ENCODE data around the gene CLNK. TPM values are rescaled to one million over a fixed set of nuclear protein-coding genes. Genes with fewer than 3 reads are reported as not detected.

Gene CLNK
- total RNA-seq, 1 donor from 2014 or later = not detected

DNA sequence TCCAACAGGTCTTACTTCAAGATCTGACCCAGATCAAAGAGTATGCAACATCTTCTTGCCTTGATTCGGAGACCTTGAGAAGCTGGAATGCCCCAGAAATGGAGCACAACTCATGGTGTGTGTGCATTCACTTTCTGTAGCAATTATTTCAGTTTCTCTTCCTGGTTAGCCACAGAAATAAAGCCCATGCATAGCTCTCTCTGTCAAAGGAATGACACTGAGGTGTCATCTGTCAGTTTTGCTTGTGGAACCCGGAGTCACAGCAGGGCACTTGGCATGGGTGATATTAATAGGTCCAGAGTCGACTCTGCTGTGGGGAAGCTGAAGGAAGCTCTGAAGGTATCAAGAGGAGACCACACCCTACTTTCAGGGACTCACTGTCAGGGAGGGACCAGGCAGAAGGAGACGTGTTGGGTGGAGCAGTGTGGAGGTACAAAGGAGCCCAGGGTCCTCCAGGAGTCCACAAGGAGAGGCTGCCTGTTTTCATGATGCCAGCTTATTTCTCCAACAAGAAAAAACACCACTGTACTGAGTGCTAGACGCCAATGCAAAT is 10.7 kb downstream of the CLNK start:
- Mint-ChIP-seq H3K4me1 (ENCODE audit: unreplicated experiment) (no peaks in the 10 kb centered on the region), H3K27me3 (ENCODE audit: unreplicated experiment) (no peaks in the 10 kb centered on the region), H3K36me3 (ENCODE audit: low read depth, unreplicated experiment) (no peaks in the 10 kb centered on the region), H3K27ac (ENCODE audit: unreplicated experiment) (no peak overlapping the region), H3K4me3 (ENCODE audit: unreplicated experiment) (no peak overlapping the region), H3K9me3 (ENCODE audit: unreplicated experiment) (no peaks in the 10 kb centered on the region)
- no peak for DNase-seq (ENCODE audit: low spot score)
- TF ChIP-seq, protein P1, sequence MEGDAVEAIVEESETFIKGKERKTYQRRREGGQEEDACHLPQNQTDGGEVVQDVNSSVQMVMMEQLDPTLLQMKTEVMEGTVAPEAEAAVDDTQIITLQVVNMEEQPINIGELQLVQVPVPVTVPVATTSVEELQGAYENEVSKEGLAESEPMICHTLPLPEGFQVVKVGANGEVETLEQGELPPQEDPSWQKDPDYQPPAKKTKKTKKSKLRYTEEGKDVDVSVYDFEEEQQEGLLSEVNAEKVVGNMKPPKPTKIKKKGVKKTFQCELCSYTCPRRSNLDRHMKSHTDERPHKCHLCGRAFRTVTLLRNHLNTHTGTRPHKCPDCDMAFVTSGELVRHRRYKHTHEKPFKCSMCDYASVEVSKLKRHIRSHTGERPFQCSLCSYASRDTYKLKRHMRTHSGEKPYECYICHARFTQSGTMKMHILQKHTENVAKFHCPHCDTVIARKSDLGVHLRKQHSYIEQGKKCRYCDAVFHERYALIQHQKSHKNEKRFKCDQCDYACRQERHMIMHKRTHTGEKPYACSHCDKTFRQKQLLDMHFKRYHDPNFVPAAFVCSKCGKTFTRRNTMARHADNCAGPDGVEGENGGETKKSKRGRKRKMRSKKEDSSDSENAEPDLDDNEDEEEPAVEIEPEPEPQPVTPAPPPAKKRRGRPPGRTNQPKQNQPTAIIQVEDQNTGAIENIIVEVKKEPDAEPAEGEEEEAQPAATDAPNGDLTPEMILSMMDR (IDR thresholded peaks at IDR 0.05; ENCODE audit: unreplicated experiment) = no peak

GRCh38 chr4:10672379-10672778 is 12.2 kb downstream of the CLNK start:
- TF ChIP-seq, protein P1 (IDR thresholded peaks at IDR 0.05; ENCODE audit: unreplicated experiment) = no peak
- H3K4me3 Mint-ChIP-seq (ENCODE audit: unreplicated experiment) = no peak overlapping the region
- no peaks in the 10 kb centered on the region for H3K36me3 Mint-ChIP-seq (ENCODE audit: low read depth, unreplicated experiment)
- no peaks in the 10 kb centered on the region for H3K4me1 Mint-ChIP-seq (ENCODE audit: unreplicated experiment)
- no peaks in the 10 kb centered on the region for H3K9me3 Mint-ChIP-seq (ENCODE audit: unreplicated experiment)
- H3K27ac Mint-ChIP-seq (ENCODE audit: unreplicated experiment) = no peak overlapping the region
- H3K27me3 Mint-ChIP-seq (ENCODE audit: unreplicated experiment) = no peaks in the 10 kb centered on the region
- no peak for DNase-seq (ENCODE audit: low spot score)

GRCh38 chr4:10671799-10672198 is 12.8 kb downstream of the CLNK start:
- no peak for DNase-seq (ENCODE audit: low spot score)
- Mint-ChIP-seq H3K36me3 (ENCODE audit: low read depth, unreplicated experiment) (no peaks in the 10 kb centered on the region), H3K4me1 (ENCODE audit: unreplicated experiment) (no peaks in the 10 kb centered on the region), H3K27me3 (ENCODE audit: unreplicated experiment) (no peaks in the 10 kb centered on the region), H3K27ac (ENCODE audit: unreplicated experiment) (no peak overlapping the region), H3K9me3 (ENCODE audit: unreplicated experiment) (no peaks in the 10 kb centered on the region), H3K4me3 (ENCODE audit: unreplicated experiment) (no peak overlapping the region)
- TF ChIP-seq, protein P1 (IDR thresholded peaks at IDR 0.05; ENCODE audit: unreplicated experiment) = no peak

DNA sequence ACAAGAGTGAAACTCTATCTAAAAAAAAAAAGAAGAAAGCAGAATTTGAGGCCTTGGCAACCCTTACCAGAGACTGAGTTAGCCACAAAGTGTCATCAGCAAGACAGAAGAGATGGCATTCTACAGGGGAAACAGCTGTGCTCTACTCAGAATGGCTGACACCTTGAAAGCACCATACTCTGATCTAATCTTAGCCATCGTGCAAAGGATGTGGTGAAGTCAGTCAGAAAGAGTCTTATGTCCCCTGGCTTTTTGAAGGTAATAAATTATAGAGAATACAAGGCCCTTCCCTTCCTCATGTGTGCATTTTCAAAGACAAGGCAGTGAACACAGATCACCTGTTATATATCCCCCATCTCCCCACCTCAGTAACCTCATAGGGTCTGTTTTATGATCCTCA is 13.2 kb downstream of the CLNK start:
- no peaks in the 10 kb centered on the region for H3K4me1 Mint-ChIP-seq (ENCODE audit: unreplicated experiment)
- H3K4me3 Mint-ChIP-seq (ENCODE audit: unreplicated experiment) = no peak overlapping the region
- H3K27me3 Mint-ChIP-seq (ENCODE audit: unreplicated experiment) = no peaks in the 10 kb centered on the region
- TF ChIP-seq, protein P1 (IDR thresholded peaks at IDR 0.05; ENCODE audit: unreplicated experiment) = no peak
- H3K27ac Mint-ChIP-seq (ENCODE audit: unreplicated experiment) = no peak overlapping the region
- no peak for DNase-seq (ENCODE audit: low spot score)
- H3K36me3 Mint-ChIP-seq (ENCODE audit: low read depth, unreplicated experiment) = no peaks in the 10 kb centered on the region
- H3K9me3 Mint-ChIP-seq (ENCODE audit: unreplicated experiment) = no peaks in the 10 kb centered on the region

DNA sequence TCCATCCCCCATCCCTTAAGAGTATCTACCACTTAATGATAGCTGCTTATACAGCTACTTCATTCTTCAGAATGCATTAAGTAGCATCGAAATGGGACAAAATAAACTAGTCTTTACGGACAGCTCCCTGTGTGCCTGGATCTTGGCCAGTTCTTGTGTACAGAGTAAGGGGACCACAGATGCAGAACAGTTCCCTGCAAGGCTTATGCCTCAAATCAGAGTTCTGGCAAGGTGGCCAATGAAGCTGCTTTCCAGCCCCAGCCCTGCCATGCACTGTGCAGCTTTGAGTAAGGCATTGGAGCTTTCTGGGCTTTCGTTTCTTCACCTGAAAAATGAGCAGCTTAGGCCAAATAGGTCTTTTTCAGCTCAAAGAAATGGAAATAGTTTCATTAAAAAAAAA is 14.2 kb downstream of the CLNK start:
- no peaks in the 10 kb centered on the region for H3K9me3 Mint-ChIP-seq (ENCODE audit: unreplicated experiment)
- H3K4me3 Mint-ChIP-seq (ENCODE audit: unreplicated experiment) = no peak overlapping the region
- H3K27me3 Mint-ChIP-seq (ENCODE audit: unreplicated experiment) = no peaks in the 10 kb centered on the region

More for the DNA sequence above, 14.2 kb downstream of the CLNK start:
- Mint-ChIP-seq H3K36me3 (ENCODE audit: low read depth, unreplicated experiment) (no peaks in the 10 kb centered on the region), H3K4me1 (ENCODE audit: unreplicated experiment) (no peaks in the 10 kb centered on the region), H3K27ac (ENCODE audit: unreplicated experiment) (no peak overlapping the region)
- DNase-seq (ENCODE audit: low spot score) = no peak
- TF ChIP-seq, protein P1 (IDR thresholded peaks at IDR 0.05; ENCODE audit: unreplicated experiment) = no peak
